Stimulated activated CD4-positive, alpha-beta T cell treated with anti-CD3 and anti-CD28 coated beads, Interleukin-1b, Interleukin-23, amount 100 ng/mL, for 4 hours (primary cell): ENCODE measurements around the gene SELENOF.
"Not testable (repeated sequence)": the region's sequence is repeated elsewhere in the genome, so short reads cannot be mapped to it uniquely, and the experiment has no call there.

Experiments
- DNase-seq, 2 donors: peaks; one replicate each; pipeline ENCODE4 v3.0.0-alpha.2; 2020; ENCODE audit warnings: low read depth in 2 of 2

The SELENOF gene

DNA sequence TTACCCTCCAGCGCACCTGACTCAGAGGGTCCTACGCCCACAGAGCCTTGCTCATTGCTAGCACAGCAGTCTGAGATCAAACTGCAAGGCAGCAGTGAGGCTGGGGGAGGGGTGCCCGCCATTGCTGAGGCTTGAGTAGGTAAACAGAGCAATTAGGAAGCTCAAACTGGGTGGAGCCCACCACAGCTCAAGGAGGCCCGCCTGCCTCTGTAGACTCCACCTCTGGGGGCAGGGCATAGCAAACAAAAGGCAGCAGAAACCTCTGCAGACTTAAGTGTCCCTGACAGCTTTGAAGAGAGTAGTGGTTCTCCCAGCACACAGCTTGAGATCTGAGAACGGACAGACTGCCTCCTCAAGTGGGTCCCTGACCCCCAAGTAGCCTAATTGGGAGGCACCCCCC is 99.8 kb downstream of the SELENOF start:
- DNase-seq: not testable (repeated sequence)
